GM19035 (cell line): ENCODE measurements around the gene HSF4.

ENCODE experiments used
- ATAC-seq: cut with Tn5 transposase; IDR thresholded peaks from one replicate; pipeline ENCODE4 v1.9.1; 2021; ENCODE audit not compliant: unreplicated experiment

The HSF4 gene

DNA sequence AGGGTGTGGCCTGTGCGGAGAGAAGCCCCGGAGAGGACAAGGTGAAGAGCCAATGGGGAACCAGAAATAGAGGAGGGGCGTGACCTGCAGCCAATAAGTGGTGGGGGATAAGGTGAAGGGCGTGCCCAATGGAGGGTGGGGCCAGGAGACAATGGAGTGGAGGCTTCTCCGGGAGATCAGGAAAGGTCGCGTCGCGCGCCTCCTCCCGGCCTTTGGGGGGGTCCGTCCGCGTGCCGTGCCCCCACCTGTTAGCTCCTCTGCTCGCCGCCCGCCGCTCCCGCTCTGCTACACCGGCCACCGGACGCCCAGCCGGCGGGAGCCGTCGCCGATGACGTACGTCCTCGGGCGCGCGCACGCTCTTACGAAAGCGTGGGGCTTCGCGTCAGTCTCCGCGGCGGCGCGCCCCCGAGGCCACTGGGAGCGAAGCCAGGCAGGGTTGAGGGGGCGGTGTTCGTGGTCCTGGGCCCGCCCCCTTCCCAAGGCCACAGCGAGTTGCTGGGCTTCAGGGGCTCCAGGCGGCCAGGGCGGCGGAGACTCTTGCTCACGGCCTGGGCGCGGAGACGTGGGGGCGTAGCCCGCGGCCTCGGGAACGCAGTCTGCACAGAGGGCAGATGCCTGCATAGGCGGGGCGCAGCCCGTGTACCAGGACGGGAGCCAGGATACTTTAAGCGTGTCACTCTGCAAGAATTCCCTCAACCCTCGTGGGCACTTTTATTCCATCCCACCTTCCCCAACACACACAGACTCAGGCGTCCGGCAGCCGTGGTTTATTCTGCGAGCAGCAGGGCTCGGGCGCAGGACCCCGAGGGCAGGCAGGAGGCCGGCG lies 19.3 kb downstream of the HSF4 start, which contains the start of gene MATCAP1:
MATCAP1 (minus strand) TSS at position 337 of the 826 bp plus-strand sequence. CDS start 3,353 bp downstream, outside the sequence.
- peak; percentile 91 for ATAC-seq

DNA sequence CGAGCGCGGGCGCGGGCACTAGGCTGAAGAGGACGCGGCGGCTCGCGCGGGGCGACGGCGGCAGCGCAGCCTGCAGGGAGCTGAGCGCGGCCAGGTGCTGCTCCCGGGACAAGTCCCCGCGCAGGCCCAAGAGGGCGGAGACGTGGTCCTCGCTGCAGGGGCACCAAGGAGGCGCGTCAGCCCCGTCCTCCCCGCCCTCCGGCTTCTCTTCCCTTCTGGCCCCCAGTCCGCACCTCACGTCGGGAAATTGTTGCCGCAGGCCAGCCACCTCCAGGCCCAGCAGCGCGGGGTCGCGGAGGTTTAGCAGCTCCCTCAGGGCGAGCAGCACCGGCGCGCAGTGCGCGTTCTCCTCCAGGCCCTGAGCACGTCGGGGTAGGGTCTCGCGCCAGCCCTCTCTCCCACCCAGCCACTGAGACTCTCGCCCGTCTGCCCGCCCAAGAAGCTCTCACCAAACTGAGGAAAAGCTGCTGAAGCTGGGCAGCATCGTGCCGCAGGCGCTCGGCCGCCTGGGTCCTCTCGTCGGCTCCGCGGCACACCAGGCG lies 20.0 kb downstream of the HSF4 start:
- peak; percentile 9 for ATAC-seq

DNA sequence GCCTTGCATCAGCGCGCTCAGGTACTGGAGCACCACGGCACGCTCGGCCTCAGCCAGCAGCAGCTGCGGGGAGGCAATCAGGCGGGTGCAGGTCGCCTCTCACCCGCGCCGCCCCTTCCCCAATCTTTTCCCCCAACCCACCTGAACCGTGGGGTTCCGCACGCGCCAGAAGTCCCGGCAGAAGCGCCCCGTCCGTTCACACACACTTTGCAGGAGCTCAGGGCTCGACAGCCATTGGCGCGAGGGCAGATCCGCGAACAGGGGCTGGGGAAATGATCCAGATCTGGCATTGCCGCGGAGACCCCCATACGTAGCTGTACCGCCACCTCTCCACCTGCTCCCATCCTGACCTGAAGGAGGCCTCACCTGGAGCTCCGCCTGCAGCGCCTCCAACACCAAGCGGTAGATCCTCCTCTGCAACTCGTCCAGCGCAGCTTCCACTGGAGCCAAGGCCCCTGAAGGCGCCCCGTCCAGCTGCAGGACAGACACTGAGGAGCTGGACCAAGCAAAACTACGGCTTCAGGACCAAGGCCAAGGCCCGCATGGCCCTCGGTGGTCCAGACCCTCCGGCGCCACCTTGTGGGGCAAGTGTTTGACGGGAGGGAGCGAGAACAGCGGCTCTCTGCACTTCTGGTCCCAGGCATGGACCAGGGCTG lies 20.6 kb downstream of the HSF4 start:
- peak; percentile 23 for ATAC-seq

DNA sequence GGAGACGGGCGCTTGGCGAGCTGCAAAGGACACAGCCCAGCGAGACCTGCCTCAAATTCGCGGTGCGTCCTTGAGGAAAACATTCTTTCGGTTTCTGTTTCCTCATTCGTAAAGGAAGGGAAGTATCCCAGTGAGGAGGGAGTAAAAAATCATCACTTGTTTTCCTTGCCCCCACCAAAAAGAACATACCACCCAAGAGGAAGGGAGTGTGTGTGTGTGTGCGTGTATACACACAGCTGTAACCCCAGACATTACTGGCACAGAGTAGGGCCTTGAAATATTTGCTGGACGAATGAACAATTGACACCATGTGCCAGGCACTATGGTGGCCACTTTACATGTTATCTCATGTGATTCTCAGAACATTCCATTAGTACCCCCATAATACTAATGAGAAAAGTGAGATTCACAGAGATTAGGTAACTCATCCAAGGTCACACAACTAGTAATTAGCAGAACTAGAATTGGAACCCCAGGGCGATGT lies 21.1 kb downstream of the HSF4 start:
- ATAC-seq = no peak

DNA sequence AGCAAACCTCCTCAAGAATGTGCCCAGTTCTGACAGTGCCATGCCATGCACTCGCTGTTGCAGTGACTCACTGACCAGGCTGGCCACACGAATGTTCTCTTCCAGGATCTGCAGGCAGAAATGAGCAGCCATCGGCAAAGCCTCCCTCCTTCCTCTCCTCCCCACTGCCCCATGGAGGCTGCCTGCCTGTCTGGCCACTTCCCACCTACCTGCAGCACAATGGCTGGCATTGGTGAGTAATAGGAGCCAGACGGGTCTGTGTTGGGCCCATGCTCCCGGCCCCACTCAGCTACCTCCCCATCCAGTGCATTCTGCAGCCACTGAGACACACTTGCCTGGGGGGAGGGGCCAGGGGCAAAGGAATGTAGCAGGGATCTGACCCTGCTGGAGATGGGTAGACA lies 22.0 kb downstream of the HSF4 start:
- no peak for ATAC-seq

DNA sequence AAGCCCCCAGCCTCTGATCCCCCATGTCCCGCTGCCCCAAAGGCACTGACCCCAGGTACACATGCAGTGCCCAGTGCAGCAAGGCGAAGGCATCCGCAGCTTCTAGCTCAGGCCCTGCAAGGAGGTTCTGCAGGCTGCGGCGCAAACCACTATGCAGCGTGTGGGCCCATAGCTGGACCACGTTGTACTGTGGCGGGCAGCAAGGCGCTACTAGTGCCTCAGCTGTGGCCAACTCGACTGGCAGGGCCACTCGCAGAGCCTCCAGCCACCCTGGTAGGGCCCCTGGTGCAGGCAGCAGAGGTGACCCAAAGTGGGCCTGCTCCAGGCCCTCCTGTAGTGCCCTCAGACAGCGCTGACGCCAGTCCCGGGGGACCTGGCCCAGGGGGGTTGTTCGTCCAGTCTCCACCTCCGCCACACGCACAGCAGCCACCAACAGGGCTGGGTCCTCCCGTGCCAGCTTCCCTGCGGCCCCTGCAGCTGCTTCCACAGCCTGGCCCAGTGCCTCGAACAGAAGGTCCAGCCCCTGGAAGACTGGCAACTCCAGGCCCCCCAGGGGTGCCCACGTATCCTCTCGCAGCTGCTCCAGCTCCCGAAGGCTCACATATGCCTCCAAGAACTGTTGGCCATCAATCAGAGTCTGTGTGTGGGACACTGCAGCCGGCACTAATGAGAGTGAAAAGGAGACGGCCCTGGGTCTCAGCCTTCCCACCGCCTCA lies 22.8 kb downstream of the HSF4 start:
- ATAC-seq = no peak

DNA sequence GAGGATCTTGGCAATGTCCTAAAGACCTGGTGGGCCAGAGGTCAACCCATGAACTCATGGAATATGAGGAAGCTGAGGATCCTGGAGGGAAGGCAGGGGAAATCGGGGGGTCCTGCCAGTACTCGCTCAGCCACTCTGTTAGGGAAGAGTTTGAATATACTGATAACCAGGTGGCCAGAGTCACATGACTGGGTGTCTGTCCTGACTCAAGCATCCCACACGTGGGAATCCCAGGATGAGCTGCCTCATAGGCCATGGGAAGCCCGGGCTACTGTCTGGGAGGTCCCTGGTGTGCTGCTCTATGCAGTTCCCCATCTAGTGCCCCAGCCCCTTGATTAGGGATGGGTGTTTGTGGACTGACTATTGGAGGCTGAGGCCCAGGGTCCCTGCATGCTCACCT lies 23.8 kb downstream of the HSF4 start:
- no peak for ATAC-seq

DNA sequence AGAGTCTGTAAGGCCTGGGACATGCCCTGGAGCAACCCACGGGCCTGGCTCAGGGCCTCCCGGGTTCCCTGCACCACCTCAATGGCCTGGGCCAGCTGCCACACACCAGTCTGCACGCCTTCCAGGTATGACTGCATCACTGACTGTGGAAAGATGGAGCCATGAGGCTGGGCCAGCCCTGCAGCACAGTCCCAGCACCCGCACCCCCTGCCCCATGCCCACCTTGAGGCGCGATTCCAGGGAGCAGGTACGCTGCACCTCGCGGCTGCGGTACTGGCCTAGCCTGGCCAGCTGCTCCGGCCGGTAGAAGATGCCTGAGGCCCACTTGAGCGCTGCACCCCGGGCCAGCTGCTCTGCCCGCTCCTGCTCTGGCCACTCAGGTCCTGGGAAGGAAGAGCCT lies 24.3 kb downstream of the HSF4 start:
- ATAC-seq = no peak

DNA sequence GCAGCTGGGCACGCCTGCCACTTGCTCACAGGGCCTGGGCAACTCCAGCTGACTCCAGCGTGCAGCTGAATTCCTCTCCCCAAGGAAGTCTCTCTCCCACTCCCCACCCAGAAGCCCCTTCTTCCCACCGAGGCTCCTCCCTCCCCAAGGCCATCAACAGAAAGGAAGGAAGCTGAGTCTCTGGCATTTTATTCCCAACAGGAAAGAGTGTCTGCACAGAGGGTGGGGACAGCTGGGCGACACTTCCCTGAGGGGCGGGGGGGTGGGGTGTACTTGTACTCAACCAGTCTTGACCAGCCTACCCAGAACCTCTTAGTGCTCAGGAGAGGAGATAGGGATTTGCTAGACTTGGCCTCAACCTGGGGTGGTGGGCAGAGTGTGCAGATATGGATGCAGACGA lies 25.5 kb downstream of the HSF4 start, which contains the start of gene EXOC3L1:
EXOC3L1 (minus strand) TSS at position 96 of the 400 bp plus-strand sequence. CDS start 460 bp downstream, outside the sequence.
- ATAC-seq = no peak

DNA sequence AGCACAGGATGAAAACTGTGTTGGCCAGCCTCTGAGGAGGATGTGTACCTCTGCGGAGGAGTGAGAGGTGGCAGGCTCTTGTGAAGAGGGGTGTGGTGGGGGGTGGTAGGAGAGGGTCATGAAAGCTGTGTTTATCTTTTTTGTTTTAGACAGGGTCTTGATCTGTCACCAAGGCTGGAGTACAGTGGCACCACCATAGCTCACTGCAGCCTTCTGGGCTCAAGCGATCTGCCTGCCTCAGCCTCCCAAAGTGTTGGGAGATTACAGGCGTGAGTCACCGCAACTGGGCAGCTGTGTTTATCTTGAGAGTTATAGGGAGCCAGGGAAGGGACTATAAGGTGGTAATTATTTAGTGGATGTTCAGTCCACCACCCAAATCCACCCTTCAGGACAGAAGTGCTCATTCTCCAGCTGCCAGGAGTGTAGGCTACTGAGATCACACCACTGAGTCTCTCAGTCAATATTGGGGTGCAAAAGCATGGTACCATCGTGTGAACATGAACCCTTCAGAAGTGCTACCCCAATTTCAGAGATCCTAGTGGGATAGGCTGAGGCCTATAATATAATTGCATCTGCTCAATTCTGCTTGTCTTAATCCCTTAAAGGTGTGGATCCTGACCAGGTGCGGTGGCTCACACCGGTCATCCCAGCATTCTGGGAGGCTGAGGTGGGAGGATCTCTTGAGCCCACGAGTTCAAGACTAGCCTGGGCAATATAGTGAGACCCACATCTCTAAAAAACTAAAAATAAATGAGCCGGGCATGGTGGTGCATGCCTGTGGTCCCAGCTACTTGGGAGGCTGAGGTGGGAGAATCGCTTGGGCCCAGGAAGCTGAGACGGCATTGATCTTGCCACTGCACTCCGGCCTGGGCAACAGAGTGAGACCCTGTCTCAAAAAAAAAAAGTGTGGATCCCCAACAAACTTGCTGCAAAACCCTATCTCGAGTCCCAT lies 26.2 kb downstream of the HSF4 start:
- no peak for ATAC-seq

DNA sequence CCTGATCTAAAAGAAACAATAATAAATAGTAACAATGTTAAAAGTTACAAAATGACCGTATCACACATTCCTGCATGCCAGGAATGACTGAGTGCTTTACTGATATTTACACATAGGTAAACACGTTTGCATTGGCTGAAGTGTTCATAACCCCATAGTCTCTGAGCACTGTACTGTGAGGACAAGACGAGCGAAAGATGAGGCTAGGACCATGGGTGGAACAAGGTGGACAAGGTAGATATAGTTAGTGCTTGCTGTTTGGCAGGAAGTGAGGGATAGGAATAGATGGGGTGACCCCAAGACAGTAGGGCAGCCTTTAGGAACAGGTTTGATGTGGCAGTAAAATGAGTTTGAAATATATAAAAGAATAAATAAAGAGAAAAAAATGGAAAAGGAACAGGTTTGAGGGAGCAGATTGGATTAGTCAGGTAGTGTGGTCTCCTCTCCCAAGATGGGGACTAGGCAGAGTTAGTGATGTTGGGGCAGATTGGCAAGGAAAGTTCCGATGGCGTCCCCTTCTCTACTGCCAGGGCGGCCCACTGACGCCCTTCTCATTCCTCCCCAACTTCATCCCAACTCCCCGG lies 27.0 kb downstream of the HSF4 start:
- ATAC-seq = no peak

DNA sequence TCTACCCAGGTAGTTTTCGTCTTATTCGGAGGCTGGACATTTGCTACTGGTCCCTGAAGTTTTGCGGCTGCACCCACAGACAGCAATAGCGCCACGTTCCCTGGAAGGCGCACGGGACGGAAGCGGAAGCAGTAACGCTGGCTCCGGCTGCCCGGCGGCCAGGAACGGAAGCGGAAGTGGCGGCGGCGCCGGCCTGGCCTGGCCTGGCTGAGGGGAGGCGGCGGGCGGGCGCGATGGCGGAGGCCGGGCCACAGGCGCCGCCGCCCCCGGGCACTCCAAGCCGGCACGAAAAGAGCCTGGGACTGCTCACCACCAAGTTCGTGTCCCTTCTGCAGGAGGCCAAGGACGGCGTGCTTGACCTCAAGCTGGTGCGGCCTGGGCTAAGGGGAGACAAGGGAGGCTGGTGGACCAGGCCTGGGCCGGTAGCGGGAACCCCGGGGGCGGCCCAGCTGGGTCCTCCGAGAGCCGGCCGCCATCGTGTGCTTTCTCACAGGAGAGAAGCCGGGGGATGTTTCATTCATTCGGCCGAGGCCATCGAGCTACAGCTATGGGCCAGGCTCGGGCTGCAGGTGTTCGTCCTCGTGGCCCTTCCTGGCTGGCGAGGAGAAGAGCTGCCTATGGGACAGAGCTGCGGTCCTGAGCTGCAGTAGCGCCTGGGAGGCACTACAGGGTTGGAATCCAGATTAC lies 27.6 kb downstream of the HSF4 start, which contains the start of gene E2F4:
E2F4 (plus strand) TSS at position 161 of the 687 bp plus-strand sequence; CDS start at position 234, 73 bp downstream.
- ATAC-seq = peak; percentile 90

DNA sequence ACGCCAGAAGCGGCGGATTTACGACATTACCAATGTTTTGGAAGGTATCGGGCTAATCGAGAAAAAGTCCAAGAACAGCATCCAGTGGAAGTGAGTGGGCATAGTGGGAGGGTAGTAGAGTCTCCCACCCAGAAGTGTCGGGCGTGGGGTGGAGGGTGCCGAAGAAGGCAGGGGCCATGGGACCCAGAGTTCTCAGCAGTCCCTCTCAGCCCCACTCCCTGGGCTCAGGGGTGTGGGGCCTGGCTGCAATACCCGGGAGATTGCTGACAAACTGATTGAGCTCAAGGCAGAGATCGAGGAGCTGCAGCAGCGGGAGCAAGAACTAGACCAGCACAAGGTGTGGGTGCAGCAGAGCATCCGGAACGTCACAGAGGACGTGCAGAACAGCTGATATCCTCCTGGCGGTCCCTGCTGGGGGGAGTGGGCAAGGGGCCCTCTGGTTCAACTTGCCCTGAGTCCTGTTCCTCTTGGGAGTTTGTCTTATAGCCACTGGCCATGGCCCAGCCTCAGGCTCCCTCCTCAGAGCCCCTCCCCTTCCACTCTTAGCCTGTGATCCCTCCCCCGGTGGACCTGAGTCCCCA lies 28.3 kb downstream of the HSF4 start:
- peak; percentile 5 for ATAC-seq

DNA sequence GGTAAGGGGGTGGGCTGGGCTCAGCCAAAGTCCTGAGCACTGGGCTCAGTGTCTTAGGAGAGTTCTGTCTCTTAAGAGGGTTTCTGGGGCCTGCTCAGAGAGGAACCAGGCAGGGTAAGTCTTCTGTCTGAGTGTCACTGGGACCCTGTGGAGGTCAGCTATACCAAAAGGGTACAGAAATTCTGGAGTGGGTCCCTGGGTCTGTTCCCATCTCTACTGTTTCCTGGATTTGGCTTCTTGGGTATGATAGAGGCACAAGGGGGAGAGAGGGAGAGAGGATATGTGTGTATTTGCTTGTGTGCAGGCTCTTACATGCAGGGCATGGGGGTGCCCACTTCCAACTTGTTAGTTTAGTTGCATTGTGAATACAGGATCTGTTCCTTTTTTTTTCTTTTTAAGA lies 29.0 kb downstream of the HSF4 start:
- no peak for ATAC-seq

DNA sequence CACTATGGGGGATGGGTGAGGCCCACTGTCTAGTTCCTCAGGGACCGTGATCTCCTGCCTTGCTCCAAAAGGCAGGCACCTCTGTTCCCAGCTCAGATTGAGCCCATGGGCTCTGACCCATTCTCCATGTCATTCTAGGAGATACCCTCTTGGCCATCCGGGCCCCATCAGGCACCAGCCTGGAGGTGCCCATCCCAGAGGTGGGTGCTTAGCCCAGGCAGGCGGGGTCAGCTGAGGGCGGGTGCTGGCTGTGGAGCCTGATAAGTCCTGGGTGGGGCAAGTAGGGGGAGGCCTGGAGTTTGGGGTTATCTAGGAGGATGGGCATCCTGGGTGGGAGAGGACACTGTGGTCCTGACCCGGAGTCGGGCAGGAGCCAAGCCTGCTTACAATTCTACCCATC lies 29.7 kb downstream of the HSF4 start:
- ATAC-seq = no peak

DNA sequence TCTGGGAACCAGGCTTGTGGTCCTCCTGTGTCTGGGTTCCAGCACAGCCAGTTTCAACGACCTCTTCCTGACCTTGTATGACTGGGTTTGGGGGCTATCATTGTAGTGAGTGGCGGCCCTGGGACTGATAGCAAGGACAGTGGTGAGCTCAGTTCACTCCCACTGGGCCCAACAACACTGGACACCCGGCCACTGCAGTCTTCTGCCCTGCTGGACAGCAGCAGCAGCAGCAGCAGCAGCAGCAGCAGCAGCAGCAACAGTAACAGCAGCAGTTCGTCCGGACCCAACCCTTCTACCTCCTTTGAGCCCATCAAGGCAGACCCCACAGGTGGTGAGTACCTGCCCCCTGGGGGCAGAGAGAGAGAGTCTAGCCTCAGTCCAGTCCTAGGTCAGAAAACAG lies 31.1 kb downstream of the HSF4 start:
- ATAC-seq = no peak

DNA sequence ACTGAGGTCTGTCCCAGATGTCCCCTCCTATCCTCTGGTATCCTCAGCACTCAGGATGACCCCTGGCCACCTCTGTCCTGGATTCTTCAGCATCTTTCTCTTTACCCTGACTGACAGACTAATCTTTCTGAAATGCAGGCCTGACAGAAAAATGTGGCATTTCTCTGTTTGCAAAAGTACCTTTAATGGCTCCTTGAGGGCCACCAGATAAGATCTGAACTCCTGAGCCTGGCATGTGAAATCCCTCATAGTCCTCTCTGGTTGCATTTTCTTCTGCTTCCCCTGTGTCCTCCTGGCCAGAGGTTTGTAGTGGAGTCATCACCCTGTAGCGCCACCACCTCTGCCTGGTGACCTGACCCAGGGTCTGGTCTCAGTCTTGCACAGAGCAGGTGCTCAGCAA lies 32.3 kb downstream of the HSF4 start:
- ATAC-seq = no peak

DNA sequence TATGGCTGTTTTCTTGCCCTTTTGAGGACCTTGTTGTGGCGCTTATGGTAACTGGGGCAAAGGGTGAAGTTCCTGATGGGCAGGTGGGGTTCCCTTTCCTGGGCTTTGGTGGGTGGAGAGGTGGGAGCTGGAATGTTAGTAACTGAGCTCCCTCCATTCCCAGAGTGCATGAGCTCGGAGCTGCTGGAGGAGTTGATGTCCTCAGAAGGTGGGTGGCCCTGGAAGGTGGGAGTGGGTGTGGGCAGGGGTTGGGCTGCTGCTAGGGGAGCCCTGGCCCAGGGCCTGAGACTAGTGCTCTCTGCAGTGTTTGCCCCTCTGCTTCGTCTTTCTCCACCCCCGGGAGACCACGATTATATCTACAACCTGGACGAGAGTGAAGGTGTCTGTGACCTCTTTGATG lies 33.2 kb downstream of the HSF4 start:
- ATAC-seq = no peak
